Measurements from ENCODE around the gene RIN2. TPM values are rescaled to one million over a fixed set of nuclear protein-coding genes. Genes with fewer than 3 reads are reported as not detected.

RIN2 gene
- total RNA-seq, 4 donors from 2014 or later = 40.2 to 117 (median 73.6) TPM

DNA sequence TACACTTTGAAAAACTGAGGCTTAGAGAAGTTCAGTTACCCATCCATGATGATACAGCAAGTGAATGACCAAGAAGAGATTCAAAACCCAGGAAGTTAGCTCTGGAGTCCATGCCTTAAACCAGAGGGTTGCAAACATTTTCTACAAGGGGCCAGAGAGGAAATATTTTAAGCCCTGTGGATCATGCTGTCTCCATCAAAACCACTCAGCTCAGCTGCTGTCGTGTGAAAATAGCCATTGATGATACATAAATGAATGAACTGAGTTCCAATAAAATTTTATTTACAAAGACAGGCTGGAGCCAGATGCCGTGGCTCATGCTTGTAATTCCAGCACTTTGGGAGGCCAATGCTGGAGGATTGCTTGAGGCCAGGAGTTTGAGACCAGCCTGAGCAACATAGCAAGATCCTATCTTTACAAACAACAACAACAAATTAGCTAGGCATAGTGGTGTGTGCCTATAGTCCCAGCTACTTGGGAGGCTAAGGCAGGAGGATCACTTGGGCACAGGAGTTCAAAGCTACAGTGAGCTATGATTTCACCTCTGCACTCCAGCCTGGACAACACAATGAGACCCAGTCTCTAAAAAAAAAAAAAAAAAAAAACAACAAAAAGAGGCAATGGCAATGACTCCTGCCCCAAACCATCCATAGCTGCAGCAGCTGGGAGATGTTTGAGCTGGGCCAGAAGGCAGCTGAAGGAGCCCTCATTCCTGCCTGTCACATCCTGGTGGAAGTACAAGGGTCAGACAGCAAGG lies 44.1 kb upstream of the RIN2 start:
- DNase-seq (ENCODE audit: low spot score) (no peak), ATAC-seq (ENCODE audit: low FRiP score) (no peak)
- TF ChIP-seq, protein P1, sequence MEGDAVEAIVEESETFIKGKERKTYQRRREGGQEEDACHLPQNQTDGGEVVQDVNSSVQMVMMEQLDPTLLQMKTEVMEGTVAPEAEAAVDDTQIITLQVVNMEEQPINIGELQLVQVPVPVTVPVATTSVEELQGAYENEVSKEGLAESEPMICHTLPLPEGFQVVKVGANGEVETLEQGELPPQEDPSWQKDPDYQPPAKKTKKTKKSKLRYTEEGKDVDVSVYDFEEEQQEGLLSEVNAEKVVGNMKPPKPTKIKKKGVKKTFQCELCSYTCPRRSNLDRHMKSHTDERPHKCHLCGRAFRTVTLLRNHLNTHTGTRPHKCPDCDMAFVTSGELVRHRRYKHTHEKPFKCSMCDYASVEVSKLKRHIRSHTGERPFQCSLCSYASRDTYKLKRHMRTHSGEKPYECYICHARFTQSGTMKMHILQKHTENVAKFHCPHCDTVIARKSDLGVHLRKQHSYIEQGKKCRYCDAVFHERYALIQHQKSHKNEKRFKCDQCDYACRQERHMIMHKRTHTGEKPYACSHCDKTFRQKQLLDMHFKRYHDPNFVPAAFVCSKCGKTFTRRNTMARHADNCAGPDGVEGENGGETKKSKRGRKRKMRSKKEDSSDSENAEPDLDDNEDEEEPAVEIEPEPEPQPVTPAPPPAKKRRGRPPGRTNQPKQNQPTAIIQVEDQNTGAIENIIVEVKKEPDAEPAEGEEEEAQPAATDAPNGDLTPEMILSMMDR (IDR thresholded peaks at IDR 0.05) = no peak

DNA sequence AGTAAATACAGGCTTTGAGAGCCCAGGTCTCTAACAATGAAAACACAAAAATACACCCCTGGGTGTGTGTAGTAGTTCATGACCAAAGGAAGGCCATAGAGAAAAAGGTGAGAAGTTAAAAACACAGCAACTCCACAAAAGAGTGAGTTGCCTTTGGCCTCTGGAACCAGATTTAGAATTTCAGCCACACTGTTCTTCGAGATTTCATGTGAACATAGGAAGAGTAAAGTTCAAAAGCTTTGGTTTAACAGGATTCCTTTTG lies 43.5 kb upstream of the RIN2 start:
- ATAC-seq (ENCODE audit: low FRiP score) (no peak), DNase-seq (ENCODE audit: low spot score) (no peak)
- TF ChIP-seq, protein P1 (IDR thresholded peaks at IDR 0.05) = no peak

DNA sequence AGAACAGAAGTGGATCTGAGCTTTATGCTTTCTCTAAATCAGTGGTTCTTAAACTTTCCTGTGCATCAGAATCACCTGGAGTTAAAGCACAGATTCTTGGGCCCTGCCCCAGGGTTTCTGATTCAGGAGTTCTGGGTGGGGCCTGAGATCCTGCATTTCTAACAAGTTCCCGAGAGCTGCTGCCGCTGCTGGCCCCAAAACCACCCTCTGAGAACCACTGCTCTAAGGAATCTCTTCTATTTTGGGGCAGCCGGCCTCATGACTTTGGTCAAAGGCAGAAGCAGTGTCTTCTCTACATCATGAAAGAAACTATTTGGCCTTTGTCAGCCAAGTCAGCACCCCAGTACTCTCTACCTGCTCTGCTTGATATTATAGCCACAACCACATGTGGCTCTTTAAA lies 42.1 kb upstream of the RIN2 start:
- TF ChIP-seq, protein P1 (IDR thresholded peaks at IDR 0.05) = no peak
- DNase-seq (ENCODE audit: low spot score) (no peak), ATAC-seq (ENCODE audit: low FRiP score) (no peak)

DNA sequence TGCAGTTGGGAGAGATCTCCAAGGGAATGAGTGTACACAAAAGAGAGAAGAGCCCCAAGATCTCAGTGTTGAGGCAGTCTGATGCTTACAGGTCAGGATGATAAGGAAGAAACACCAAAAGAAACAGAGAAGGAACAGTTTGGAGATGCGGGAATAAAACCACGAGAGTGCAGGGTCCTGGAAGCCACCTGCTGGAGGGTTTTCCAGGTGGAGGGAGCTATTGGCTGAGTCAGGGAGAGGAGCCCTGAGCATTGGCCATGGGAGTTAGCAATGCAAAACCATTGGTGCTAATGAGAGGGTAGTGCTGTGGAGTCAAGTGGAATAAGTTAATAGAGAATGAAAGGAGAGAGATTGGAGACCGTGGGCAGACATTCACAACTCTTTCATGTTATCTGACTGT lies 39.2 kb upstream of the RIN2 start:
- TF ChIP-seq, protein P1 (IDR thresholded peaks at IDR 0.05) = no peak
- ATAC-seq (ENCODE audit: low FRiP score) (no peak), DNase-seq (ENCODE audit: low spot score) (no peak)

DNA sequence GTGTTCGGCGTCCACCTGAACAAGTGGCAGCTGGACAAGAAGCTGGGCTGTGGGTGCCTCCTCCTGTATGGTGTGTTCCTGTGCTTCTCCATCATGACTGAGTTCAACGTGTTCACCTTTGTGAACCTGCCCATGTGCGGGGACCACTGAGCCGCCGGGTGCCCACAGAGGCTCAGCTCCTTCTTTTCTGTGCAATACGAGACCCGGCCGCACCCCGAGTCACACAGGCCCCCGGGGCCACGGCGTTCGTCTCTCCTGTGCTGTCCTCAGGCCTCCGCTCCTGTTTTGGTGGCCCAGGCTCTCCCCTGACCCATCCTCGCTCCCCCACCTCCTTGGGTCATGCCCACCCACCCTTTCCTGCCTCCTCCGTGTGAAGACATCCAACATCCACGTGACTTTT lies 37.1 kb upstream of the RIN2 start:
- TF ChIP-seq, protein P1 (IDR thresholded peaks at IDR 0.05) = no peak
- no peak for DNase-seq (ENCODE audit: low spot score)
- no peak for ATAC-seq (ENCODE audit: low FRiP score)

DNA sequence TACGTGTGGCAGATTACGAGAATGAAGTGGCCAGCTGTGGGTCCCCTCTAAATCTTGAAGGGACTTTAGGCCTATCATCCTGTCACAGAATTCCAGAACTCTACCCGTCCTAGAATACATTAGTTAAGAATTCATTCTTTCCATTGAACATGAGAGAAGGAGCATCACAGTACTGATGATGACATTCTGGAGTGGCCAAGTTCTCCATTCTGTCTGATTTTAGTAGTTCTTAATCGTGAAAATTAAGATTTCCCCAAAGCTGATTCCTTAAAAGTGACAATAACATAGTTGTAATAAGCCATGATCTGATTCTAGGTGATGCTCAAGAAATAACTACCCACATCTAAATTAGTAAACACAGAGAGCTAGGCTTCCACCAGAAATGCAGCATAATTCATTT lies 35.0 kb upstream of the RIN2 start:
- TF ChIP-seq, protein P1 (IDR thresholded peaks at IDR 0.05) = no peak
- DNase-seq (ENCODE audit: low spot score) = no peak
- no peak for ATAC-seq (ENCODE audit: low FRiP score)

DNA sequence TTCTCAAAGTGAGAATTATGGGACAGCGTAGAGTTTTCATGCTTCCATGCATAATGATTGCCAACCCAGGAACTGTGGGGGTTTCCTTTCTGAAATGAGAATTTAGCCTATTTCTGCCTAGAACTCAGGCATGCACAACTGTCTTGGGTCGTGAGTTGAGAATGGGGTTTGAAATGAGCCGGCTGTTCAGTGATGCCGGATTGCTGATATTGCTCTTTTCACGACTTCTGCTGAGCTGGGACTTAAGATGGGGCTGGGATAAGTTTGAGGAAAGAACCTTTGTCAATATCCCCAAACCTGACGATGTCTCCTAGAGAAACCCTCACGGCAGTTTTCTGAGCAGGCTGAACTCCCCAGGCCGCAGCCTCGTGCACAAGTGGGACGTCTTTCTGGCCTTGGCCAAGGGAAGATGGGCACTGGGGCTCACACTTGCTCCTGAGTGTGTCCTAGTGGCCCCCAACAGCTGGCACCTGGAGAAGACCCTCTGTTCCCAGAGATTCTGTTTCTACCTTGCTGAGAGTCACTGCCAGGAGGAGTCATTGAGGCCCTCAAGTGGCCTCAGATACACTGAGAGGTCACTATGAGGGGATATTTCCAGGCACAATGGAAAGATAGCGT lies 34.1 kb upstream of the RIN2 start:
- DNase-seq (ENCODE audit: low spot score) (no peak), ATAC-seq (ENCODE audit: low FRiP score) (no peak)
- TF ChIP-seq, protein P1 (IDR thresholded peaks at IDR 0.05) = no peak

All from omental fat pad (tissue), 4 donors.